CD4-positive, alpha-beta T cell treated with Interleukin-1 beta for 1 hour (primary cell): ENCODE measurements around the gene MBL2.

Experiments
- DNase-seq, 2 donors: peaks; one replicate each; pipeline ENCODE4 v3.0.0-alpha.2; 2020 to 2022

MBL2 gene

DNA sequence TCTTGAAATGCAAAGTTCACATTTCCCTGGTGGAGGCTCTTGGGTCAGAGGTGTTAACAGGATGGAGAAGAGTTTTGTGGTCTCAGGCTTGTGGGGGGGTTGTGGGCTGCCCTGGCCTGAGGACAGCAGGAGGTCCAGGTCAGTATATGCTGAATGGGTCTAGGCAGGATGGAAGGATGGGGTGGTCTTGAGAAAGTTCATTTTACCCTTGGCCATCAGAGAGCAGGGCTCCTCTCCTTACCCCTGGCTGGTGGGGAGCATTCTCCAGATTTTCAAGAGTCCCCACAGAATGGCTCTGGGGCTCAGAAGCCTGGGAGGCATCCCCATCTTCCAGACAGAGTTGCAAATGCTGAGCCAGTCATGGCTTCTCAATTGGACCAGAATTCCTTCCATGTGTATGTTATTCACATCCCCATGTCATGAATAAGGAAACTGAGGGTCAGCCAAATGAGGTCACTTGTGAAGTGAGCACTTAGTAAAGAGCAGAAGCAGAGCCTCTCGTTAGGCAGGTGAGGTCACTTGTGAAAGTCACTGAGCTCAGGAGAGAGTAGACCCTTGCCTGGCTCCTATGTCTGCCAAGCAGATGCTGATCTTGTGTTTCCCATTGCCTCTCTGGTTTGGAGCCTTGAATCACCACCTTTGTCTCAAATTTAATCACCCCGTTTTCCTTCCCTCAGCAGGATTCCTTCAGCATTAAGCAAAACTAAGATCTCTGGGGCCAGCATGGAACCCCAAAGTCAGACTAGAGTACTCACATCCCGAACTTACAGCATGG, 33.0 kb downstream of the MBL2 start:
- DNase-seq = no peak

DNA sequence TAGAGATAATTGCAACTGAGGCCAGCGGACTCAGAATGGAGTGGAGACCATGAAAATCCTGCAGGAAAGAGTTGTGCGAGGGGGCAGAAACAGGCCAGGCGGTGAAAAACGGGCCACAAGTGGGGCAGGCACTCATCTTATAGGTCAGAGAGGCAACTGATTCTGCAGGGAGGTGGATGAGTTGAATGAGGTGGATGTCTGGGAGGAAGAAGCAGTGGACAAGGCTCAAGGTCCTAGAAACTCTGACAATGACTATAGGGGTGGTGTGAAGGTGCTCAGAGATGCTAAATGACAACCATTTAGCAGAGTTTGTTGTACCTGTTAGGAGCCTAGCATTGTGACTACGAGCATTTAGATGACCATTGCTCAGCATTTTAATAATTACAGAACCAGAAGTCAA, 33.6 kb downstream of the MBL2 start:
- no peak for DNase-seq

DNA sequence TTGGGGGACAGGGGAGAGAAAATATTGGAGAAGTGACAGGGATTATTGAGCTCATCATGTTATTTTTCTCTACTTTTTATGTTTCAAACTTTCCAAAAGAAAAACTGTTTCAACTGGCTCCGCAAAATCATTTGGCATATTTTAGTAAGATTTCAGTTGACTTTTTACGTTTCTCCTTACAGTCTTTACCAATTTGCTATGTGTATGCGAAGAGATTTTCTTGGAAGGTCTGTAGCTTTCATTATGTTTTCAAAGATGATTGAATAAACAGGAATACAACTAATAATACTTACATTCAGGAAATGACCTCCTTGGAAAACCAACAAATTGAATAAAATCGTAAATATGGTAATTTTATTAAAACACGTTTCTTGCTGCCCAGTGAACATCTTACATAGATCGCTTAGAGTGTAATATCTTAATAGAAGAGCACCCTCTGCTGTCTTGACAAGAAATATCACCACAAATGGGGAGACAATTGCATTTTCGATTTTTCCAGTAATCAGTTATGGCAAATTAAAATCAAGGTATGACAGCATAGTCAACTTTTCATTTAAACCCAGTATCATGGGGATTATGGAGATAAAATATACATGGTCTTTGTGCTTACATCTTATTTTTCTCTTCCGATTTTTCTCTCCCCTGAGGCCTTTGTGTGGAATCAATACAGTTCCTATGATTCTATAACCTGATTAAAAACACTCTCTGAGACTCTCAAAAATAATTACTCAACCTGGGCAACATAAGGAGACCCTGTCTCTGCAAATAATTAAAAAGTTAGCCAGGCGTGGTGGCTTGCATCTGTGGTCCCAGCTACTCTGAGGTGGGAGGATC, 43.1 kb downstream of the MBL2 start:
- DNase-seq = no peak

DNA sequence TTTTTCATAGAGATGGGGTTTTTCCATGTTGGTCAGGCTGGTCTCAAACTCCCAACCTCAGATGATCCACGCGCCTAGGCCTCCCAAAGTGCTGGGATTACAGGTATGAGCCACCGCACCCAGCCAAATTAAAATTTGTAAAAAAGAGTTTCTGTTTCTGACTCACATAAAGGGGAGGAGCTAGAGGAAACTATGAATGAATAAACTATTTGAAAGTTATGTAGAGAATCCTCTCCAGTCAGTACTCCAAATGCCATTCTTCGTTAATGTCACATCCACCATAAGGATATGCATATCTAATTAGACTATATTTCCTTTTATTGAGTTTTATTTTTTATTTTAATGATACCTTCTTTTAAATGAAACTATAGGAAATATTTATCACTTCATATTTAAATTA, 52.6 kb downstream of the MBL2 start:
- DNase-seq = no peak
